Ramos (cell line): Measurements from ENCODE around the gene RBFOX1.

Experiments
- in situ Hi-C: fragments of 300-500 bp; cut with MboI; formaldehyde crosslinking; loops from one replicate; pipeline ENCODE4 v1.14.3; 2022; ENCODE audit warnings: low sequenced_read_pairs; ENCODE audit not compliant: unreplicated experiment

Gene RBFOX1

GRCh38 chr16:7571366-7571765 lies 238.7 kb downstream of the RBFOX1 start:
- in situ Hi-C loops, result no loop called here

- in situ Hi-C loops, result no loop called here
Observed at GRCh38 chr16:7577588-7577987, 244.9 kb downstream of the RBFOX1 start.

- in situ Hi-C loops, result no loop called here
Observed at GRCh38 chr16:7579454-7579853, 246.8 kb downstream of the RBFOX1 start.

- in situ Hi-C loops, result no loop called here
Observed at GRCh38 chr16:7581175-7581574, 248.5 kb downstream of the RBFOX1 start.

GRCh38 chr16:7583396-7583795 lies 250.8 kb downstream of the RBFOX1 start:
- in situ Hi-C loops, result no loop called here

- in situ Hi-C loops, result no loop called here
Observed at GRCh38 chr16:7584561-7584960, 251.9 kb downstream of the RBFOX1 start.

- in situ Hi-C loops, result no loop called here
Observed at GRCh38 chr16:7585705-7586104, 253.1 kb downstream of the RBFOX1 start.

GRCh38 chr16:7590934-7591333 lies 258.3 kb downstream of the RBFOX1 start:
- in situ Hi-C loops, result no loop called here

GRCh38 chr16:7596308-7596707 lies 263.7 kb downstream of the RBFOX1 start:
- in situ Hi-C loops, result no loop called here

- in situ Hi-C loops, result no loop called here
Observed at GRCh38 chr16:7597677-7598076, 265.0 kb downstream of the RBFOX1 start.

- in situ Hi-C loops, result no loop called here
Observed at GRCh38 chr16:7601100-7601499, 268.5 kb downstream of the RBFOX1 start.

- in situ Hi-C loops, result no loop called here
Observed at GRCh38 chr16:7602291-7602950, 269.8 kb downstream of the RBFOX1 start.

GRCh38 chr16:7605812-7606211 lies 273.2 kb downstream of the RBFOX1 start:
- in situ Hi-C loops, result no loop called here

- in situ Hi-C loops, result no loop called here
Observed at GRCh38 chr16:7612671-7613070, 280.0 kb downstream of the RBFOX1 start.

- in situ Hi-C loops, result no loop called here
Observed at GRCh38 chr16:7613518-7613917, 280.9 kb downstream of the RBFOX1 start.

GRCh38 chr16:7614021-7614795 lies 281.6 kb downstream of the RBFOX1 start:
- in situ Hi-C loops, result no loop called here

GRCh38 chr16:7615565-7615964 lies 282.9 kb downstream of the RBFOX1 start:
- in situ Hi-C loops, result no loop called here

- in situ Hi-C loops, result no loop called here
Observed at GRCh38 chr16:7624871-7625766, 292.5 kb downstream of the RBFOX1 start.

GRCh38 chr16:7628981-7629380 lies 296.3 kb downstream of the RBFOX1 start:
- in situ Hi-C loops, result no loop called here

- in situ Hi-C loops, result no loop called here
Observed at GRCh38 chr16:7629571-7629970, 296.9 kb downstream of the RBFOX1 start.

GRCh38 chr16:7637446-7637845 lies 304.8 kb downstream of the RBFOX1 start:
- in situ Hi-C loops, result no loop called here
